Mucosa of rectum (tissue), 2 donors: ENCODE data around the gene RTKN2.

ENCODE experiments used
- H3K27ac ChIP-seq, 2 donors: one replicate each; pipeline ENCODE4 v1.7.0; 2013; ENCODE audit warnings: inconsistent platforms in 2 of 2, low read depth in 2 of 2, low read length in 2 of 2
- H3K27me3 ChIP-seq, 2 donors: one replicate each; pipeline ENCODE4 v1.7.0; 2013; ENCODE audit warnings: low read length in 2 of 2; ENCODE audit not compliant: control insufficient read depth in 2 of 2, insufficient read depth in 2 of 2
- H3K36me3 ChIP-seq, 2 donors: one replicate each; pipeline ENCODE4 v1.7.0; 2013; ENCODE audit warnings: low read length in 2 of 2; ENCODE audit not compliant: control insufficient read depth in 2 of 2, insufficient read depth in 2 of 2
- H3K4me1 ChIP-seq, 2 donors: one replicate each; pipeline ENCODE4 v1.7.0; 2013; ENCODE audit warnings: low read length in 2 of 2, mild to moderate bottlenecking in 1 of 2; ENCODE audit not compliant: control insufficient read depth in 2 of 2, insufficient read depth in 2 of 2
- H3K4me3 ChIP-seq, 2 donors: one replicate each; pipeline ENCODE4 v1.7.0; 2013; ENCODE audit warnings: low read length in 2 of 2
- H3K9ac ChIP-seq, 2 donors: one replicate each; pipeline ENCODE4 v1.7.0; 2013; ENCODE audit warnings: low read length in 2 of 2, low read depth in 1 of 2, mild to moderate bottlenecking in 1 of 2
- H3K9me3 ChIP-seq, 2 donors: one replicate each; pipeline ENCODE4 v1.7.0; 2013; ENCODE audit warnings: low read length in 2 of 2; ENCODE audit not compliant: control insufficient read depth in 2 of 2
- donor health status: healthy.
- donor health status: Normal muscosa, but diverticular disease.

The RTKN2 gene

DNA sequence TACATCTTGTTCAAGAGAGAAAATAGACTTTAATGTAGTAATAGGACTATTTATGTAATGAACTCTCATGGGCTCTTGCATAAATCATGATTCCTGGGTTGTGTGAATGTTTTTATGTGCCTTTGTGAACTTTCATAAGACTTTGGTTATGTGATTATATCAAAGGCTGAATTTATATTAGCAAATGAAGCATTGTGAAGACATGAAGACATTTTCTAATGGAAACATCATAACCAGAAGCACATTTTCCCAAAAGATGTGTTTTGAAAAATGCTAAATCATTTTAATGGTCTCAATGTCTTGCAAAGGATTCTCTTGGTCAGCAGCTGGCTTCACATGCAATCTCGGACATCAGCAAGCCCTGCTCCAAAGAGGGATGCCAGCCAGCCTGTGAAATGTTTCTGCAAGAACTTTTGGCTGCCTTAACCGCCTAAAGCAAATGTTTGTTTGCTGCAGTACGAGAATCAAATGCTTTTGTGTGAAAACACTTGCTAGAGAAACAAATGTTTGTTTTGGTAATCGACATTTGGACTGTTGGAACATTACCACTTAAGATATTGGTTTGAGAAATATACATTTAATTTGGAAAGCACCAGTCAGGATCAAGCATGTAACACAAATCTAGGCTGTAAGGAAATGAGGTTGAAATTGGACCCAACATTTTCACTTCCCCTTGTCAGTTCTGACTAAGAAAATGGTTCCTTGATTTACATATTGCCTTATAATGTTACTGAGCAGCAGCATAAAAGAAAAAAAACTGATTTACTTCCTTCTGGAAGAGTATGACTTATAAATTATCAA is 102.1 kb downstream of the RTKN2 start:
- H3K27me3 ChIP-seq = no peaks in the 10 kb centered on the region
- no peaks in the 10 kb centered on the region for H3K36me3 ChIP-seq
- peaks cover 5 to 6% of the 10 kb centered on the region in 2 donors for H3K4me1 ChIP-seq
- no peak overlapping the region for H3K9ac ChIP-seq
- peak overlapping the region in 1 of 2 donors; percentile 23 for H3K4me3 ChIP-seq
- H3K27ac ChIP-seq = no peak overlapping the region
- H3K9me3 ChIP-seq = no peaks in the 10 kb centered on the region

DNA sequence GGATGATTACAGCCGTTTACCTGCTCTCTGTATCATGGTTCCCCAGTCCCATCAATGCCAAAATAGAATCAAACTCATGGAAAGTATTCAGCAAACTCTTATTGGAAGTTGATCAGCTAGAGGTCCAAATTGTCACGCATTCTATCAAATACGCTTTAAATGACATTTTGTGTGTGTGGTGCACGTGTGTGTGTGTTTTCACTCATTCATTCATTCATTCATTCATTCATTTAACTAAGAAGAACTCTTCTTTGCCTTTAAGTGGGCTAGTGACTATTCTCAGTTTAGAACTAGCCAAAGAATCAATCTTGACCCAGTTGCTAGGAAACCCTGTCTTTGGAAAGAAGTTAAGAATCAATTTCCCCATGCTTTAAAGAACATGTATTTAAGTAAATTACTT is 102.8 kb downstream of the RTKN2 start:
- Histone ChIP-seq H3K27ac (no peak overlapping the region), H3K27me3 (no peaks in the 10 kb centered on the region), H3K4me3 (no peak overlapping the region), H3K36me3 (no peaks in the 10 kb centered on the region), H3K4me1 (peaks cover 5 to 6% of the 10 kb centered on the region in 2 donors), H3K9ac (no peak overlapping the region), H3K9me3 (no peaks in the 10 kb centered on the region)

DNA sequence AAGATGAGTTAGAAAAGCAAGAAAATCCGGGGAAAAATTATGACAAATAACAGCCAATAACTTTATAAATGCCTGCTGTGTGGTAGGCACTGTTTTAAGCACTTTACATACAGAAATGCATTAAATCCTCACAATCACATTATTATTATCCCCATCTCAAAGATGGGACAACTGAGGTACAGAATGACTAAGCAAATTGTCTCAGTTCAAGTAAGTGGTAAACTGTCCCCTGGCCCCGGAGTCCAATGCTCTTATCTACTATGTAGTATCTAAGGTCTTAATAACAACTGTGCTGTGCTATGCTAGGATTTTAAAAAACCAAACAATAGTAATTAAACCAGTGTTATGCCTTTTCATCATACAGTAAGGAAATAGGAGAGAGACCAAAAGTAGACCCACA is 105.6 kb downstream of the RTKN2 start:
- Histone ChIP-seq H3K27ac (no peak overlapping the region), H3K4me1 (peaks cover 5 to 6% of the 10 kb centered on the region in 2 donors), H3K27me3 (no peaks in the 10 kb centered on the region), H3K36me3 (no peaks in the 10 kb centered on the region), H3K9ac (no peak overlapping the region), H3K4me3 (no peak overlapping the region), H3K9me3 (no peaks in the 10 kb centered on the region)

DNA sequence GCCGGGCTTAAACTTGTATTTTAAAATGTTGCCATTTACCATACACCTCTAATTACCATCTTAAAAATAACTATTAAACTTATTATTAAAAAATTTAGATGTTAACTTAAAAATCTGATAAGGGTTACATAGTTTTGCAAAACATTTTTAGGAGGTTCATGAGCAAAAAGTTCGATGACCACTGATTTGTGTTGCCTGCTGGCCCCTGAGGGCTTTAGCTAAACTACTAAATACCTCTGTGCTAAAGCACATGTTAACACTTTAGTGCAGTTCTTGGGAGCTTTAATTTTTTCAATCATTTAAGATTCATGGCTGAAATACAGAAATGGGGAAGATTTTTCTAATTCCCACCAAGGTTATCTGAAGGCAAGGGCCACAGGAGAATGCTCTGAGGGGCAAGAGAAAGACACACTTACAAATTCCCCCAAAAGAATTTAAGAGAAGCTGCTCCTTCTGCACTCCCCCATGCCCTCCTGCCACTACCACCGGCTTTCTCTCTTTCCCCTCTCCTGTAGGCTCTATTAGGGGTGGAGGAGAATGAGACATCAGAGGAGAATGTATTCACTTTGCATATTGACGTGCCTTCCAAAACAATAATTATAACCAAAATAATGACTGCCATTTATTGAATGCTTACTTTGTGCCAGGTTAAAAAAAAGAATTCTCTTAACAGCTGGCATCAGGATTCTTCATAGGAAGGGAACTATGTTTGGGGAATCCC is 106.2 kb downstream of the RTKN2 start:
- peaks cover 5 to 6% of the 10 kb centered on the region in 2 donors for H3K4me1 ChIP-seq
- no peak overlapping the region for H3K9ac ChIP-seq
- H3K27ac ChIP-seq = no peak overlapping the region
- no peaks in the 10 kb centered on the region for H3K36me3 ChIP-seq
- H3K9me3 ChIP-seq = no peaks in the 10 kb centered on the region
- no peaks in the 10 kb centered on the region for H3K27me3 ChIP-seq
- no peak overlapping the region for H3K4me3 ChIP-seq

DNA sequence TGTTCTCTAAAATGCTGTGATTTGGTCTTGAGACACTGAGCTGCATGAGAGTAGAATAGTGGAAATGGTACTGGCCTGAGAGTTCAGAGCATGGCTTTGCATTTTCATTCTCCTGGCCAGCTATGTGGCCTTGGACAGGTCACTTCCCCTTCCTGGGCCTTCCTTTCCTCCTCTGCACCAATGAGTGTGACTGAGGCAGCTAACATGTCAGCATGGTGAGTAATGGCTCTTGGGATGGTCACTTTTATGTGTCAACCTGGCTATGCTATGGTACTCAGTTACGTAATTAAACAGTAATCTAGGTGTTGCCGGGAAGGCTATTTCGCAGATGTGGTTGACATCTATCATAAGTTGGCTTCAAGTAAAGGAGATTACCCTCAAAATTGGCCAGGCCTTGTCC is 109.3 kb downstream of the RTKN2 start:
- Histone ChIP-seq H3K9ac (no peak overlapping the region), H3K9me3 (no peaks in the 10 kb centered on the region), H3K27me3 (no peaks in the 10 kb centered on the region), H3K36me3 (no peaks in the 10 kb centered on the region), H3K4me1 (no peaks in the 10 kb centered on the region), H3K27ac (no peak overlapping the region), H3K4me3 (no peak overlapping the region)

DNA sequence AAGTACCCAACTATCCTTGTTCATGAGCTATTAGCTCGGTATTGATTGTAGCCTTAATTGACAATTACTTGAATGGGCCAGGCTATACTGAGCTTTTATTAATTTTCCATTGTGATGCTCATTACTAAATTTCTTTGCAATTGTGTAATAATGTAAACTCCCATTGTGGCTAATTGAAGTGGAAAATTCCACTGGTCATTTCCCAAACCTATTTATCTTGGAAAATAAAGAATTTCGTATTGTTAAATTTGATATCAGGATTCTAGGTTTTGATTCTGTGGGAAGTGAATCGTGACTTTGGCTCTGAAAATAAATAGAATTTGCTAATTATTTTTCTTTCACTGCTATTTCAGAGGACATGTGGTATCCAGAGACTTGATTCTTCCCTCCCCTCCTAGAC is 111.0 kb downstream of the RTKN2 start:
- Histone ChIP-seq H3K36me3 (no peaks in the 10 kb centered on the region), H3K27me3 (no peaks in the 10 kb centered on the region), H3K27ac (no peak overlapping the region), H3K9me3 (no peaks in the 10 kb centered on the region), H3K4me3 (no peak overlapping the region), H3K4me1 (no peaks in the 10 kb centered on the region), H3K9ac (no peak overlapping the region)

DNA sequence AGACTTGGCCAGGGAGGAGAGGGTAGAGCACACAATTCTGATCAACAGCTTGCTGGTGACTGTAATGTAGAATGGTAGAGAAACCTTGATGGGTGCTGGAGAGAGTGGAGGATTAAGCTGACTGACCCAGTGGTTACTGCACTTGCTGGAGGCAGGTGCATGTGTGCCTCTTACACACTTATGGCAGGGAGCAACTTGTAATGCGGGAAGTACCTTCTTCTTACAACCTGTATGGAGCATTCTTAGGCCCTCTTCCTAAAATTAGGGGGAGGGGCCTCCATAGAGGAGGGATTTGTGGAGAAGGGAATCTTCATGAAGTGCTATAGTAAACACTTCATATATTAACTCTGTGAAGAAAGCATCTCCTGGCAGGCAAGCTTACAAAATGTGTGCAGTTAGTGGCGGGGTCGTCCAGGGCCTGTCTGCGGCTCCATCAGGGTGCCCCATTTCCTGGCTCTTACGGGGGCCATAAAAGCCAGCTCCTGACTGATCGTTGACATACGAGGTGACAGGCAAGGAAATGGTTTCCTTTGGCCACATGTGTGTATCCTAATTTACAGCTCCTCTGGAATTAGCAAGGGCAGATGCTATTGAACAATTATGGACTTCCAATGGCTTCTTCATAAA is 113.5 kb downstream of the RTKN2 start:
- no peaks in the 10 kb centered on the region for H3K36me3 ChIP-seq
- H3K27ac ChIP-seq = no peak overlapping the region
- H3K4me3 ChIP-seq = no peak overlapping the region
- H3K9ac ChIP-seq = no peak overlapping the region
- H3K4me1 ChIP-seq = no peaks in the 10 kb centered on the region
- H3K27me3 ChIP-seq = no peaks in the 10 kb centered on the region
- no peaks in the 10 kb centered on the region for H3K9me3 ChIP-seq

DNA sequence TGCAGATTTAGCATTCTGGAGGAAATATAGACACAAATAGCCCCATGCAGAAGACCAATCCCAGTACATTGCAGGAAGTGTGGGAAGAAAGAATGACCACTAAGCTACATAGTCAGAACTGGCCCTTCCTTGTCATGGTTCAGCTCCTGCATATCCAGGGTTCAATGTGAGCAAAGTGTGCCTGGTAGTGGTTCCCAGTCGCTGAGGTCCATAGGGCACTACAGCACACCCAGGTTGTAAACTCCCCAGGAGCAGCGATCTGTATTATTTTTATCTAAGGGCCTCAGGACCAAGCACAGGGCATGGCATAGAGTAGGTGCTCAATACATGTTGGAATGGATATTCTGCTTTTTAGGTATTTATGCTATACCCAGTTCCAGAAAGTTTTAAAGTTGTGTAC is 114.4 kb downstream of the RTKN2 start:
- no peaks in the 10 kb centered on the region for H3K4me1 ChIP-seq
- H3K27me3 ChIP-seq = no peaks in the 10 kb centered on the region
- no peaks in the 10 kb centered on the region for H3K36me3 ChIP-seq
- no peak overlapping the region for H3K27ac ChIP-seq
- no peak overlapping the region for H3K9ac ChIP-seq
- no peak overlapping the region for H3K4me3 ChIP-seq
- no peaks in the 10 kb centered on the region for H3K9me3 ChIP-seq

DNA sequence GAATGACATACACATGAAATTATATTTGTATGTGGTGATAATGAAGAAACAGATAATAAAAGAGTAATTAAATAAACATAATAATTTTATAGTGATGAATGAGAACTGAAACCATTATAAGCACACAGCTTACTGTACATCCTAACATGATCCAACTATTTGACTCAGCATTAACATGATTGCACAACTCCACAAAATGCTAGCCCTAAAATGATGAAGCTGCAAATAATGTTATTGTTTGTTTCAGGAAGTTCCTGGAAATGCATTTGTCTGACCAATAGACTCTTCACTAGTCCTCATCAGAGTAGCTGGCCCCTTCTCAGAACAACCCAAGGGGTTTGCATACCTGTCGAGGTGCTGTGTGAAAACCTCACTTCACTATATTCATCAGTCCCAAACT is 115.5 kb downstream of the RTKN2 start:
- Histone ChIP-seq H3K9me3 (no peaks in the 10 kb centered on the region), H3K4me3 (no peak overlapping the region), H3K4me1 (no peaks in the 10 kb centered on the region), H3K36me3 (no peaks in the 10 kb centered on the region), H3K27me3 (no peaks in the 10 kb centered on the region), H3K27ac (no peak overlapping the region), H3K9ac (no peak overlapping the region)

DNA sequence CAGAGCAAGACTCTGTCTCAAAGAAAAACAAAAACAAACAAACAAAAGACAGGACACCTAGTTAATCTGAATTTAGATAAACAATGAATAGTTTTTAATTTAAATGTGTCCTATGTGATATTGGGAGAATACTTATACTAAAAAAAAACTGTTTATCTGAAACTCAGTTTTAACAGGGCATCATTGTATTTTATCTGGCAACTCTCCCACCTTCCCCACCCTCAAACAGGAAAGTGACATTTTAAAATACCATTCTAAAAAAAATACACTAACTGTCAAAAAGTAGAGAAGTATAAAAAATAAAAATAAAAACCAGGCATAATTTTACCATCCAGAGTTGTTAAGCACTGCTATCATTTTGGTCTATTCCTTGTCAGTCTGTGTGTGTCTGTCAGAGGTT is 119.0 kb downstream of the RTKN2 start:
- Histone ChIP-seq H3K4me3 (no peak overlapping the region), H3K9ac (no peak overlapping the region), H3K27me3 (no peaks in the 10 kb centered on the region), H3K27ac (no peak overlapping the region), H3K36me3 (no peaks in the 10 kb centered on the region), H3K4me1 (no peaks in the 10 kb centered on the region), H3K9me3 (no peaks in the 10 kb centered on the region)
